Anterior cingulate cortex (tissue), 58 donors: ENCODE measurements around the gene HRAS.
A peak's percentile ranks its signal among the peaks of the same experiment; 100 is the strongest.

Experiments used
- DNase-seq, 58 donors: peaks; one replicate each; lab custom pipeline; 2025; lab: John Stamatoyannopoulos, UW

The HRAS gene

GRCh38 chr11:515131-515530 lies 20.2 kb downstream of the HRAS start:
- DNase-seq, result no peak

DNA sequence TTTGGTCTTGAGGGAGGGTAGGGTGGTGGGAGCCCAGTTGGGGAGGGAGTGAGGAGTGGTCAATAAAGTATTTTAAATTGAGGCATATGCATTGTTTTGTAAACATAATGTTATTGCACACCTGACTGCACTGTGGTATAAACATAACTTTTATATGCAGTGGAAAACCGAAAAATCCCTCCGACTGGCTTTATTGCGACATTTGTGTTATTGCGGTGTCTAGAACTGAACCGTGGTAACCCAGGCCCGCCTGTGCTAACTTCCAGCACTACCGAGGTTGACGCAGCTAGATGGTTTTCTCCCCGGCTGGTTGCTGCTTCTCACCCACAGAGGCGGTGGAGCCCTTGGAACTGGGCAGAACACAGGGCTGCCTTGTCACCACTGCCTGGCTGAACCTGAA lies 20.8 kb downstream of the HRAS start:
- peak in 1 of 58 donors; percentile 1 for DNase-seq

- no peak for DNase-seq
Measured at GRCh38 chr11:512761-513595, 22.4 kb downstream of the HRAS start.

DNA sequence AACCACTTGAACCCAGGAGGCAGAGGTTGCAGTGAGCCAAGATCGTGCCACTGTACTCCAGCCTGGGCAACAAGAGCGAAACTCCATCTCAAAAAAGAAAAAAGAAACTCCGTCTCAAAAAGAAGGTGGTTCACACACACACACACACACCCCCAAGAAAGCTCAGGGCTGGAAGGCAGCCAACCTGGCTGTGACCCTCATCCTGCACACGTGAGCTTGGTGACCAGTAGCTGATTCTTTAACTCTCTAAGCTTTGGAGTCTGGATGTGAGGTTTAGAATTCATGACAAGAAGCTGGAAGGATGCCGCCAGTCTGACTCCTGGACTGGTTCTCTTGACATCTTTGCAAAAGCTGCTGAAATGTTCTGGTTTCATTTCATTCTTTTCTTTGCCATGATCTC lies 26.4 kb downstream of the HRAS start:
- DNase-seq, result no peak

GRCh38 chr11:507727-508515 lies 27.5 kb downstream of the HRAS start:
- DNase-seq, result no peak

- DNase-seq, result peak; percentile 84 to 100 (median 98)
Measured at GRCh38 chr11:506995-507726, 28.2 kb downstream of the HRAS start, which contains the start of gene RNH1. RNH1 (minus strand) TSS chr11:507242; CDS start chr11:502162, 5,080 bp downstream.

- peak; percentile 84 to 100 (median 96) for DNase-seq
Measured at GRCh38 chr11:506238-506994, 29.0 kb downstream of the HRAS start.

- no peak for DNase-seq
Measured at GRCh38 chr11:504994-505344, 30.4 kb downstream of the HRAS start.

GRCh38 chr11:504053-504993 lies 31.1 kb downstream of the HRAS start:
- DNase-seq, result peak in 1 of 58 donors; percentile 33

GRCh38 chr11:503179-503981 lies 32.0 kb downstream of the HRAS start:
- DNase-seq, result peak in 51 of 58 donors; percentile 14 to 93 (median 75)

DNA sequence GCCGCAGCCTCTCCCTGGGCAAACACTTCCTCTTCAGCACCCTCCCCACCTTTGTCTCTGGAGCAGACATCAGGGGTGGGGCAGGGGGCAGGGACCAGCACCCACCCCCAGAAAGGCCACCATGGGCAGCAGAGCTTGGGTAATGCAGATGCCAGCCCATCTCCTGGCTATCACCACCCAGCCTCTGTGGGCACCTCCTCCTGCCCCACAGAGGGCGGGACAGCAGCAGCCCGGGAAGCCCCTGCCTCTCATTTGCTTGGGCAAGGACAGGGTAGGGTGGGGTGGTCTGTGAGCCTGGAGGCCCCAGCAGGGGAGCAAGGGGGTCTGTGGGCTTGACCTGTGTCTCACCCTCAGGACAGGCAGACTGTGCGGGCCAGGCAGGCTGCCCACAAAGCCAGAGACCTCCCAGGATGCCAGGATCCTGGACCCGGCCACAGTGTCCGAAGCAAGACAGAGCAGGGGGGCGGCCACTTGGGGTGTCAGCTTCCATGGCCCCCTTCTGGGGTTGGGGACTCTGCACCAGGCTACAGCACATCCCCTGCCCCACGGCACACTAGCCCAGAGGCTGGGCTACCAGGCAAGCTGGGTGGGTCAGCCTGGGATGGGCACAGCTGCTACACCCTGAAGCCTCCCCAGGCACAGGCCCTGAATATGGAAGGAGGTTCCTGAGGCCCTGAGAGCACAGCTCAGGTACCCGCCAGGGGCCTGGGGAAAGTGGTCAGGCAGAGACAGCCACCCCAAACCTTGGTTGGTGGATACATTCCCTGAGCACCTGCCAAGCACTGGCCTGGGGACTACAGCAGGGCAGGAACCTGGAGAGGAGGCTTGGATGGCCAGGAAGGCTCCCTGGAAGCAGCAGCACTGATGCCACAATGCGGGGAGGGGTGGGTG lies 32.8 kb downstream of the HRAS start:
- DNase-seq, result no peak

- DNase-seq, result no peak
Measured at GRCh38 chr11:501683-502287, 33.6 kb downstream of the HRAS start.

GRCh38 chr11:501001-501682 lies 34.2 kb downstream of the HRAS start:
- DNase-seq, result no peak

GRCh38 chr11:499201-500076 lies 35.9 kb downstream of the HRAS start:
- DNase-seq, result no peak
